Body of pancreas (tissue), 4 donors: ENCODE results near the gene SELENOS.

Experiments
- CTCF ChIP-seq, 7 experiments: fragments of 450-650 bp in 4 of 7; fragments of 200-600 bp in 3 of 7; sonication (generic) in 3 of 7; IDR thresholded peaks; one replicate each; pipeline ENCODE4 v1.5.1; 2016 to 2019; ENCODE audit warnings: antibody characterized with exemption in 7 of 7
- POLR2A ChIP-seq, 3 donors: fragments of 450-650 bp; IDR thresholded peaks; one replicate each; pipeline ENCODE4 v1.6.1; 2016; ENCODE audit warnings: antibody characterized with exemption in 3 of 3, mild to moderate bottlenecking in 2 of 3

GRCh38 chr15:101294731-101295606 is 17.7 kb upstream of the SELENOS start, which contains the start of gene SNRPA1:
- TF ChIP-seq CTCF (IDR thresholded peaks at IDR 0.05) (peak in 1 of 7 experiments; percentile 16), POLR2A (IDR thresholded peaks at IDR 0.05) (peak; percentile 85 to 93 (median 90))
